Right cardiac atrium (tissue), 5 donors: ENCODE results near the gene APOO. TPM values are rescaled to one million over a fixed set of nuclear protein-coding genes. Genes with fewer than 3 reads are reported as not detected.

Source experiments
- ATAC-seq, 2 donors: fragments of 200-7000 bp; cut with Tn5 transposase; one replicate each; pipeline versions ENCODE4 v1.8.0 to v1.9.1; 2020; ENCODE audit warnings: moderate library complexity in 2 of 2, mild to moderate bottlenecking in 1 of 2
- DNase-seq, 3 donors: peaks; one replicate each; pipeline ENCODE4 v3.0.0-alpha.2; 2020
- H3K27ac ChIP-seq: one replicate; pipeline ENCODE4 v1.5.1; 2013; ENCODE audit warnings: mild to moderate bottlenecking, low read length, control low read depth, moderate library complexity
- H3K27me3 ChIP-seq: one replicate; pipeline ENCODE4 v1.6.1; 2013; ENCODE audit not compliant: control insufficient read depth, insufficient read depth
- H3K4me1 ChIP-seq: one replicate; pipeline ENCODE4 v1.6.1; 2013; ENCODE audit warnings: low read length; ENCODE audit not compliant: control insufficient read depth, insufficient read depth
- H3K4me3 ChIP-seq: one replicate; pipeline ENCODE4 v1.5.1; 2013; ENCODE audit warnings: low read length, control low read depth
- H3K9me3 ChIP-seq: one replicate; pipeline ENCODE4 v1.6.1; 2013; ENCODE audit warnings: low read length; ENCODE audit not compliant: control insufficient read depth
- WGBS: extraction: QIAGEN DNeasy Blood & Tissue Kit; methylation state at CpG from one replicate; pipeline ENCODE4 v1.1.7; 2013; 5-methylcytosine and 5-hydroxymethylcytosine counted together
- intact Hi-C, 4 donors: fragments of 100-400 bp; cut with DNase I; formaldehyde crosslinking; loops; one replicate each; pipeline versions ENCODE4 v1.11.0 to v1.14.0; 2022 to 2023
- polyA plus RNA-seq: library from polyadenylated mRNA; stranded (reverse); fragments of 200-250 nt; gene quantifications from one replicate; pipeline ENCODE4 v1.2.3, GENCODE V29; 2013
- total RNA-seq, 4 donors: library from RNA; stranded (reverse); fragmentation: NEBNext Ultra II Directional; extraction: Animal tissue kit (Norgen Biotek cat#: 25700); gene quantifications; one replicate each; pipeline ENCODE4 v1.2.1, GENCODE V29; 2021
- donor health status: healthy with polysubstance abuse.
- donor health status: DM: no; HTN: yes; CAD: no.
- donor health status: DM: no; HTN: no; CAD: no.
- donor health status: DM: no; HTN: yes; CAD: no; lungs with severe emphysema.
- donor health status: DM: yes; HTN: yes; CAD: no.

The APOO gene
- total and polyA plus RNA-seq, 5 donors: 65.7 to 105 (median 85.3) TPM

- WGBS: 46% methylated on average over 5 of the region's 5 CpGs
- no peak for DNase-seq
- intact Hi-C loops: no loop called here
- no peak for ATAC-seq
- peaks cover 2% of the 10 kb centered on the region for H3K4me1 ChIP-seq
- H3K27me3 ChIP-seq: no peaks in the 10 kb centered on the region
- no peak overlapping the region for H3K4me3 ChIP-seq
- H3K9me3 ChIP-seq: no peaks in the 10 kb centered on the region
- no peak overlapping the region for H3K27ac ChIP-seq
These were observed 105.3 kb downstream of the APOO start for GRCh38 chrX:23802431-23802830.

GRCh38 chrX:23799469-23800065 is 108.2 kb downstream of the APOO start:
- H3K27ac ChIP-seq: no peak overlapping the region
- peak in 1 of 2 donors; percentile 52 for ATAC-seq
- H3K4me3 ChIP-seq: no peak overlapping the region
- intact Hi-C loops: no loop called here
- H3K27me3 ChIP-seq: no peaks in the 10 kb centered on the region
- WGBS: 65% methylated on average over 6 of the region's 6 CpGs
- peaks cover 2% of the 10 kb centered on the region for H3K4me1 ChIP-seq
- DNase-seq: no peak
- no peaks in the 10 kb centered on the region for H3K9me3 ChIP-seq

- Histone ChIP-seq H3K27me3 (no peaks in the 10 kb centered on the region), H3K4me1 (peaks cover 2% of the 10 kb centered on the region), H3K27ac (peak overlapping the region; percentile 39), H3K4me3 (no peak overlapping the region), H3K9me3 (no peaks in the 10 kb centered on the region)
- DNase-seq (no peak), ATAC-seq (no peak)
- intact Hi-C loops: no loop called here
- WGBS: 69% methylated on average over 12 of the region's 12 CpGs
These were observed 110.2 kb downstream of the APOO start for GRCh38 chrX:23797371-23798128.

GRCh38 chrX:23795221-23795620 is 112.5 kb downstream of the APOO start:
- intact Hi-C loops: no loop called here
- no peak for ATAC-seq
- WGBS: 62% methylated on average over 8 of the region's 8 CpGs

GRCh38 chrX:23792861-23793553 is 114.7 kb downstream of the APOO start:
- Histone ChIP-seq H3K9me3 (no peaks in the 10 kb centered on the region), H3K27me3 (no peaks in the 10 kb centered on the region), H3K4me1 (no peaks in the 10 kb centered on the region), H3K27ac (no peak overlapping the region), H3K4me3 (no peak overlapping the region)
- ATAC-seq: no peak
- no peak for DNase-seq
- intact Hi-C loops: no loop called here
- 43% methylated on average over 6 of the region's 6 CpGs for WGBS

More at GRCh38 chrX:23795221-23795620, 112.5 kb downstream of the APOO start:
- H3K4me1 ChIP-seq: peaks cover 2% of the 10 kb centered on the region
- no peak overlapping the region for H3K4me3 ChIP-seq
- H3K27ac ChIP-seq: no peak overlapping the region
- no peak for DNase-seq
- no peaks in the 10 kb centered on the region for H3K9me3 ChIP-seq
- no peaks in the 10 kb centered on the region for H3K27me3 ChIP-seq

GRCh38 chrX:23790155-23790497 is 117.6 kb downstream of the APOO start:
- Histone ChIP-seq H3K4me1 (no peaks in the 10 kb centered on the region), H3K27me3 (no peaks in the 10 kb centered on the region), H3K9me3 (no peaks in the 10 kb centered on the region), H3K27ac (peak overlapping the region; percentile 45), H3K4me3 (no peak overlapping the region)
- WGBS: 50% methylated on average over 11 of the region's 11 CpGs
- ATAC-seq (no peak), DNase-seq (no peak)
- intact Hi-C loops: no loop called here

- ATAC-seq: no peak
- intact Hi-C loops: no loop called here
These were observed 118.2 kb downstream of the APOO start for GRCh38 chrX:23789386-23790154.

GRCh38 chrX:23788946-23789345 is 118.8 kb downstream of the APOO start:
- no peaks in the 10 kb centered on the region for H3K9me3 ChIP-seq
- no peak for DNase-seq

More at GRCh38 chrX:23789386-23790154, 118.2 kb downstream of the APOO start:
- H3K9me3 ChIP-seq: no peaks in the 10 kb centered on the region
- H3K27me3 ChIP-seq: no peaks in the 10 kb centered on the region
- H3K4me1 ChIP-seq: peaks cover 1% of the 10 kb centered on the region
- no peak overlapping the region for H3K4me3 ChIP-seq
- 83% methylated on average over 8 of the region's 8 CpGs for WGBS
- H3K27ac ChIP-seq: peak overlapping the region; percentile 45
- DNase-seq: no peak

GRCh38 chrX:23788521-23788920 is 119.2 kb downstream of the APOO start:
- no peak for ATAC-seq
- intact Hi-C loops: no loop called here
- no peaks in the 10 kb centered on the region for H3K9me3 ChIP-seq
- H3K27me3 ChIP-seq: no peaks in the 10 kb centered on the region
- H3K4me1 ChIP-seq: peaks cover 1% of the 10 kb centered on the region
- H3K4me3 ChIP-seq: no peak overlapping the region
- no peak overlapping the region for H3K27ac ChIP-seq
- no peak for DNase-seq

More at GRCh38 chrX:23788946-23789345, 118.8 kb downstream of the APOO start:
- no peak for ATAC-seq
- intact Hi-C loops: no loop called here
- H3K4me1 ChIP-seq: peaks cover 1% of the 10 kb centered on the region
- 84% methylated on average over 4 of the region's 4 CpGs for WGBS
- no peak overlapping the region for H3K27ac ChIP-seq
- no peak overlapping the region for H3K4me3 ChIP-seq
- no peaks in the 10 kb centered on the region for H3K27me3 ChIP-seq

- 97% methylated on average over 2 of the region's 2 CpGs for WGBS
- no peaks in the 10 kb centered on the region for H3K27me3 ChIP-seq
- no peak overlapping the region for H3K27ac ChIP-seq
- no peak overlapping the region for H3K4me3 ChIP-seq
- no peaks in the 10 kb centered on the region for H3K9me3 ChIP-seq
- DNase-seq (no peak), ATAC-seq (no peak)
- intact Hi-C loops: no loop called here
- peaks cover 1% of the 10 kb centered on the region for H3K4me1 ChIP-seq
These were observed 120.0 kb downstream of the APOO start for GRCh38 chrX:23787745-23788118.
